PC-3 (cell line): ENCODE data around the gene APOL6. TPM values are rescaled to one million over a fixed set of nuclear protein-coding genes. Genes with fewer than 3 reads are reported as not detected.

Experiments
- ATAC-seq: fragments of 200-7000 bp; cut with Tn5 transposase; 2 replicates; pipeline ENCODE4 v1.9.1; 2020; ENCODE audit warnings: mild to moderate bottlenecking, moderate library complexity
- BruUV-seq: library from RNA; stranded (reverse); fragments of 400-500 nt; replicated peaks from 2 replicates; lab custom pipeline; 2021; lab: Mats Ljungman, UMichigan
- CTCF ChIA-PET: fragments of 300-600 bp; sonication (Branson Sonifier 250); formaldehyde crosslinking; loops from one replicate; lab custom pipeline; 2022; ENCODE audit warnings: antibody characterized with exemption; lab: Charles Lee
- POLR2A ChIA-PET: fragments of 300-600 bp; sonication (Branson Sonifier 250); formaldehyde crosslinking; loops from one replicate; lab custom pipeline; 2022; ENCODE audit warnings: antibody characterized with exemption; ENCODE audit not compliant: unreplicated experiment; lab: Charles Lee
- DNase-seq: peaks from one replicate; pipeline ENCODE4 v3.0.0-alpha.2; 2015
- H2AFZ ChIP-seq: fragments of 300-600 bp; sonication (generic); 2 replicates; pipeline ENCODE4 v1.6.0; 2016; ENCODE audit warnings: antibody characterized with exemption, low read length
- H3F3A ChIP-seq: fragments of 300-600 bp; sonication (generic); one replicate; pipeline ENCODE4 v1.6.0; 2017; ENCODE audit warnings: antibody characterized with exemption, low read length, control low read depth, mild to moderate bottlenecking; ENCODE audit not compliant: unreplicated experiment
- H3K27ac ChIP-seq: fragments of 300-600 bp; sonication (generic); 2 replicates; pipeline ENCODE4 v1.5.1; 2016; ENCODE audit warnings: mild to moderate bottlenecking, low read length
- H3K27me3 ChIP-seq: fragments of 300-600 bp; sonication (generic); 2 replicates; pipeline ENCODE4 v1.6.1; 2016; ENCODE audit warnings: low read length, mixed read lengths
- H3K36me3 ChIP-seq: fragments of 300-600 bp; sonication (generic); 2 replicates; pipeline ENCODE4 v1.6.1; 2016; ENCODE audit warnings: low read depth, mixed run types, low read length, mixed read lengths
- H3K4me1 ChIP-seq: fragments of 300-600 bp; sonication (generic); 2 replicates; pipeline ENCODE4 v1.5.1; 2016; ENCODE audit warnings: low read length; ENCODE audit not compliant: insufficient read depth
- H3K4me2 ChIP-seq: fragments of 300-600 bp; sonication (generic); 2 replicates; pipeline ENCODE4 v1.6.0; 2016; ENCODE audit warnings: low read length
- H3K4me3 ChIP-seq: fragments of 300-600 bp; sonication (generic); 2 replicates; pipeline ENCODE4 v1.5.1; 2016; ENCODE audit warnings: mild to moderate bottlenecking, low read length, mixed read lengths
- H3K79me2 ChIP-seq: fragments of 300-600 bp; sonication (generic); 2 replicates; pipeline ENCODE4 v1.6.1; 2017; ENCODE audit warnings: low read length, mixed read lengths
- H3K9ac ChIP-seq: fragments of 300-600 bp; sonication (generic); 2 replicates; pipeline ENCODE4 v1.6.0; 2016; ENCODE audit warnings: mild to moderate bottlenecking, low read length
- H3K9me2 ChIP-seq: fragments of 300-600 bp; sonication (generic); replicated peaks from 2 replicates; pipeline ENCODE4 v1.6.1; 2016; ENCODE audit warnings: mixed run types, low read length, mixed read lengths
- H3K9me3 ChIP-seq: fragments of 300-600 bp; sonication (generic); 2 replicates; pipeline ENCODE4 v1.6.1; 2016; ENCODE audit warnings: low read length, mixed read lengths
- H4K20me1 ChIP-seq: fragments of 300-600 bp; sonication (generic); 2 replicates; pipeline ENCODE4 v1.6.1; 2016; ENCODE audit warnings: low read length, mixed read lengths
- CTCF ChIP-seq: fragments of 300-600 bp; sonication (generic); conservative IDR thresholded peaks from 2 replicates; pipeline ENCODE4 v1.5.1; 2017; ENCODE audit warnings: antibody characterized with exemption, low read depth, mild to moderate bottlenecking, low read length
- EZH2 ChIP-seq: fragments of 300-600 bp; sonication (generic); IDR thresholded peaks from one replicate; pipeline ENCODE4 v1.6.1; 2017; ENCODE audit warnings: antibody characterized with exemption, mild to moderate bottlenecking, low read length; ENCODE audit not compliant: unreplicated experiment
- EZH2phosphoT487 ChIP-seq: fragments of 300-600 bp; sonication (generic); IDR thresholded peaks from 2 replicates; pipeline ENCODE4 v1.6.1; 2018; ENCODE audit warnings: mild to moderate bottlenecking, antibody characterized with exemption, low read length, borderline replicate concordance
- intact Hi-C: fragments of 100-400 bp; cut with micrococcal nuclease; formaldehyde crosslinking; loops from 2 replicates; pipeline ENCODE4 v1.9.0; 2023
- total RNA-seq: library from RNA; depleted of rRNA; stranded (reverse); fragments of >200 nt; gene quantifications from 2 replicates; pipeline ENCODE4 v1.2.3, GENCODE V29; 2014

The APOL6 gene
- total RNA-seq, 1 experiment from 2014 or later = 8.2 TPM

- no TSS peak for BruUV-seq
- TF ChIP-seq EZH2 (no peak), CTCF (no peak), EZH2phosphoT487 (no peak)
- ATAC-seq = no peak
- no peak overlapping the region for H3K9ac ChIP-seq
- H4K20me1 ChIP-seq = no peaks in the 10 kb centered on the region
- ChIA-PET POLR2A (no interaction called here), CTCF (no interaction called here)
- no peak overlapping the region for H3K27ac ChIP-seq
- no peak for DNase-seq
- H3K9me3 ChIP-seq = peaks cover 6% of the 10 kb centered on the region; the same call in 1 of the 2 replicates
- H3K4me1 ChIP-seq = peaks cover 6% of the 10 kb centered on the region
- no peaks in the 10 kb centered on the region for H3F3A ChIP-seq
- H3K27me3 ChIP-seq = no peaks in the 10 kb centered on the region
- peaks cover 10% of the 10 kb centered on the region for H3K36me3 ChIP-seq
- no peaks in the 10 kb centered on the region for H3K9me2 ChIP-seq
- no peak overlapping the region for H2AFZ ChIP-seq
- intact Hi-C loops = no loop called here
- no peaks in the 10 kb centered on the region for H3K79me2 ChIP-seq
- no peak overlapping the region for H3K4me2 ChIP-seq
- H3K4me3 ChIP-seq = no peak overlapping the region
Observed at GRCh38 chr22:35661464-35661863, 13.2 kb downstream of the APOL6 start.

GRCh38 chr22:35662914-35663313 lies 14.7 kb downstream of the APOL6 start:
- no peaks in the 10 kb centered on the region for H3K79me2 ChIP-seq
- no peak for DNase-seq
- peaks cover 10% of the 10 kb centered on the region for H3K36me3 ChIP-seq
- H4K20me1 ChIP-seq = no peaks in the 10 kb centered on the region
- CTCF ChIA-PET = no interaction called here
- no peak for ATAC-seq
- H3K27ac ChIP-seq = no peak overlapping the region
- H3K9me2 ChIP-seq = no peaks in the 10 kb centered on the region
- H3K4me3 ChIP-seq = no peak overlapping the region
- TF ChIP-seq EZH2phosphoT487 (no peak), EZH2 (no peak)
- intact Hi-C loops = no loop called here
- H3K9me3 ChIP-seq = peaks cover 6% of the 10 kb centered on the region; the same call in 1 of the 2 replicates
- BruUV-seq = no TSS peak
- H3K9ac ChIP-seq = no peak overlapping the region
- no peaks in the 10 kb centered on the region for H3K27me3 ChIP-seq
- H2AFZ ChIP-seq = no peak overlapping the region
- POLR2A ChIA-PET = no interaction called here
- H3K4me2 ChIP-seq = no peak overlapping the region
- no peaks in the 10 kb centered on the region for H3F3A ChIP-seq
- peaks cover 6% of the 10 kb centered on the region for H3K4me1 ChIP-seq

- Histone ChIP-seq H2AFZ (no peak overlapping the region), H3K9ac (no peak overlapping the region), H3K36me3 (peaks cover 10% of the 10 kb centered on the region), H4K20me1 (no peaks in the 10 kb centered on the region), H3K9me2 (no peaks in the 10 kb centered on the region), H3K4me3 (no peak overlapping the region), H3K27ac (no peak overlapping the region), H3K4me2 (no peak overlapping the region), H3K9me3 (peaks cover 6% of the 10 kb centered on the region; the same call in 1 of the 2 replicates), H3K4me1 (peaks cover 6% of the 10 kb centered on the region), H3K79me2 (no peaks in the 10 kb centered on the region), H3K27me3 (no peaks in the 10 kb centered on the region), H3F3A (no peaks in the 10 kb centered on the region)
- CTCF ChIA-PET = no interaction called here
- no peak for DNase-seq
- intact Hi-C loops = no loop called here
- no peak for ATAC-seq
- POLR2A ChIA-PET = no interaction called here
- TF ChIP-seq CTCF (no peak), EZH2phosphoT487 (no peak), EZH2 (no peak)
- BruUV-seq = no TSS peak
Observed at GRCh38 chr22:35663371-35663770, 15.1 kb downstream of the APOL6 start.
